GM21360 (cell line): ENCODE data around the gene KCNAB3.
A peak's percentile ranks its signal among the peaks of the same experiment; 100 is the strongest.

ENCODE experiments used
- ATAC-seq: cut with Tn5 transposase; IDR thresholded peaks from one replicate; pipeline ENCODE4 v1.9.1; 2021; ENCODE audit warnings: mild to moderate bottlenecking, moderate library complexity; ENCODE audit not compliant: unreplicated experiment

Gene KCNAB3

DNA sequence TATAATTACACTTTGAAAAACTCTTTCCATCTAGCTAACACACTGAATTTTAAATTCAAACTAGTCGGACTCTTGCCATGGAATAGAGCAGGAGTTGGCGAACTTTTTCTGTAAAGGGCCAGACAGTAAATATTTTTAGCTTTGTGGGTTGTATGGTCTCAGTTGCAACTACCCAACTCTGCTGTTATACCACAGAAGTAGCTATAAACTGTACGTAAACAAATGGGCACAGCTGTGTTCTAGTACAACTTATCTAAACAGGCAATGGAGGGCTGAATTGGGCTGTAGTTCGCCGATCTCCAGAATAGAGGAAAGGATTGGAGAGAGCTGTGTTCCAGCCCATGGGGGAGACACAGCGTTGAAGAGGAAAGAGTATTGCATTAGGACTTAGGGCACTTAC, 11.1 kb upstream of the KCNAB3 start:
- ATAC-seq: no peak

- no peak for ATAC-seq
Measured at GRCh38 chr17:7940034-7940433, 10.4 kb upstream of the KCNAB3 start.

GRCh38 chr17:7935859-7936258, 6.2 kb upstream of the KCNAB3 start:
- no peak for ATAC-seq

DNA sequence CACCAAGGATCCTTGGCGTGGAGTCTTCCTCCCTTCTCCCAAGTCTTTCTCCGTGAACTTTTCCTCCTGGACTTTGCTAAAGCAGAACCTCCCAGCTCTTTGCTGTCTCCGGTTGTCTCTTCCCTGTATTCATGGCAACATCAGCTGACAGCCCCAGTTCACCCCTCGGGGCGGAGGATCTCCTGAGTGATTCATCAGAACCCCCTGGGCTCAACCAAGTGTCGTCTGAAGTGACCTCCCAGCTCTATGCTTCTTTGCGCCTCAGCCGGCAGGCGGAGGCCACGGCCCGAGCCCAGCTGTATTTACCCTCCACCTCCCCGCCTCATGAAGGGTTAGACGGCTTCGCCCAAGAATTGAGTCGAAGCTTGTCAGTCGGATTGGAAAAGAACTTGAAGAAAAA, 3.3 kb upstream of the KCNAB3 start:
- ATAC-seq: no peak

DNA sequence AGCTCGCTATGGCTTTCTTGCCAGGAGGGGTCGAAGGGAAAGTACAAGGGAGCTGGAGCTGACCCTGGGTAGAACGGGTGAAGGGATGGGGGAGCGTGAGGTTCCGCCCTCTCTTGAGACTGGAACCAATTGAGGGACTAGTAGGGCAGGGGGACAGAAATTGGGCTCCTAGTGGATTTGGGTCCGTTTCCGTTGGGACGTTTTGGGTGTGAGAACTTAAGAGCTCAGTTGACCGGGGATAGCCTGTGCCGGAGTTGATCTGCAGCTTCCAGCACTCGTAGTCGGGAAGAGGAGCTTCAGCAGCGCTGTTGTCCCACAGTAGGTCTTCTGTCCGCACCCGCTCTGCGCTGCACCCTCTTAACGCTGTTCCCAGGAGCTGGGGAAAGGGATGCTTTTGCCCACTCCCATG, 2.8 kb upstream of the KCNAB3 start:
- no peak for ATAC-seq

DNA sequence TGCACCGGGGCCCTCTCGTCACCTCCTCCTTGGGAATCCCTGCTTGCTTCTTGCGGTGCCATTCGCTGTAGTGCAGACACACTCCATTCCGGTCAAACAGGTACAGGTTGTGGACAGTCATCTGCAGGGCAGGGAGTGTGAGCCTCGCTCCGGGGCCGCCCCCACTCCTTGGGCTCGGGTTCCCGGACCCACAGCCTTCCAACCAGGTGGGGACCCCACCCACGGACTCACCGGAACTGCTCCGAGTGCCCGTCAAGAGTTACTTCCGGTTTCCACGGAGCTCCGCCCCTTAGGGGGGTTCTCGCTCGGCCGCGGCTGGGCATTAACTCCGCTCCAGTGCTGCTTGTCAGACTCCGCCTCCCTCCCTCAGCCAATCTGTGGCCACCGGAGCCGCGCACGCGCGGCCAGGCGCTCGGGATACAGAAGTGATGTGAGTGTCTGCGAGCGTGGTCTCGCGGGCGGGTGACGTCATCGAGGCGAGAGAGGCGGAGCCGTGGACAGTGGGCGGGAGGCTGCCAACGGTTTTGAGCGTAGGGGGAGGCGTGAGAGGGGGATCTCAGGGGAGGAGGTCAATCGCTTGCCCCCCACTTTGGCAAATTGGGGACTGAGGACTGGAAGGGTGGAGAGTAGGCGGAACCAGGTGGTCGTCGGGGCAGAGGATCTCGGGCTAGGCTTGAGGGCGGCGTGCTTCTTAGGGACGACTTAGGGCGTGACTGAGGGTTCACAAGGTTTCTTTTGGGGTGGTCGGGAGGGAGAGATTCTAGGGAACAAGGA, 2.2 kb upstream of the KCNAB3 start, which contains the start of the genes CNTROB and TRAPPC1:
TSS of gene CNTROB (plus strand) at position 498 of the 774 bp plus-strand sequence. CDS start 874 bp downstream, outside the sequence.
TSS of gene TRAPPC1 (minus strand) at position 238 of the 774 bp plus-strand sequence. CDS start at position 121, 117 bp downstream.
- ATAC-seq: peak; percentile 88

GRCh38 chr17:7930841-7931631, 1.4 kb upstream of the KCNAB3 start:
- no peak for ATAC-seq

GRCh38 chr17:7927596-7927995, 2.1 kb downstream of the KCNAB3 start:
- no peak for ATAC-seq

DNA sequence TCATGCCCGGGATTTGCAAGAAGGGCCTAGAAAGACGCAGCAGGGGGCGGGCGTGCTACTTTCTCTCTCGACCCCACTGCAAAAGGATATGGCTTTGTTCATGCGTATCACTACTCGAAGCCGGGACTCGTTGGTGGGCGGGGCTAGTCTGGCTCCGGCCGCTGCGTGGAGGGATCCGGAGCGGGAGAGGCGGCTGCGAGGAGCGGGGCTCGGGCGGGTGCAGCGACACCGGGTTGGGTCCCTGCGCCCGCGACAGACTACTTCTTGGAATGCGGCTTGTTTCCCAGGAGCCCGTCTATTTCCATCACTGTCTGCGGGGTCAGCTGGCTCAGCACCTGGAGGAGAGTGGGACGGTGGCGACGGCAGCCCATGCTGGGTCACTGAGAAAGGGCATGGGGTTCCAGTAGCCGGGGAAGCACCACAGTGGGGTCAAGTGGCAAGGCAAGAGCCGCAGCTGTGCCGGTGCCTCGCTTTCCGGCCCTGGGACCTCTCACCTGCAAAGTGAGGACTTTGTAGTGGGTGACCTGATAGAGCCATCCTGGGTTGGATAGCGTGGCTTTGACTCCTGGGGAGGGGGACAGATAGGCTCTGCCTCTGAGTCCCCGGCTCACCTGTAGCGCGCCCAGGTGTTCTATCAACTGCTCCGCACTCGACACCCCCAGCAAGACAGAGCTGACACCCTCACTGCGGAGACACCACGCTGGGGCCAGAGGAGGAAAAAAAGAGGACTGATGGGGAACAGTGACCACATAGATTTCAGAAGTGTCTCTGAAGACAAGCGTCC, 6.6 kb downstream of the KCNAB3 start:
- no peak for ATAC-seq

- no peak for ATAC-seq
Measured at GRCh38 chr17:7922269-7922844, 7.3 kb downstream of the KCNAB3 start.

- no peak for ATAC-seq
Measured at GRCh38 chr17:7916808-7917207, 12.8 kb downstream of the KCNAB3 start.

GRCh38 chr17:7916385-7916682, 13.3 kb downstream of the KCNAB3 start:
- ATAC-seq: no peak

- ATAC-seq: peak; percentile 79
Measured at GRCh38 chr17:7915611-7916384, 13.9 kb downstream of the KCNAB3 start, which contains the start of gene RNF227. RNF227 (minus strand) TSS chr17:7916289; CDS start chr17:7916195, 94 bp downstream.

DNA sequence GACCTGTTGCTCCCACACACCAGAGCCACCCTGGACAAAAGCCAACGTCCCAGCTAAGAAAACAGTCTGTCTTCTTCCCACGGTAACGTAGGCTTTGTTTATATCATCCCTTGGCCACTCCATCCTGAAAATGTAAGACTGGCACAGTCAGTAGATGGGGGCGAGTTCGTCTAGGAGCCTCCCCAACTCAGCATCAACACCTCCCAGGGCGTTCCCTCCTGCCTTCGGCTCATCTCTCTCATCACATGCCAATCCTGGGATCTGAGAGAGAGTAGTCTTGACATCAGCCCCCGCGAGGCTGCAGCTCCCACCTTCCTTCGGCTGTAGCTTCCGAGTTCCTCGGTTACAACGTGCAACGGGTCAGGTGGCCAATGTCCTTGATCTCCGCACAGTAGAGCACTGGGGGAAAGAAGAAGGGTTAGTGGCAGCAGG, 14.5 kb downstream of the KCNAB3 start:
- no peak for ATAC-seq

- no peak for ATAC-seq
Measured at GRCh38 chr17:7912927-7913524, 16.6 kb downstream of the KCNAB3 start.

GRCh38 chr17:7911116-7911515, 18.5 kb downstream of the KCNAB3 start:
- ATAC-seq: no peak

DNA sequence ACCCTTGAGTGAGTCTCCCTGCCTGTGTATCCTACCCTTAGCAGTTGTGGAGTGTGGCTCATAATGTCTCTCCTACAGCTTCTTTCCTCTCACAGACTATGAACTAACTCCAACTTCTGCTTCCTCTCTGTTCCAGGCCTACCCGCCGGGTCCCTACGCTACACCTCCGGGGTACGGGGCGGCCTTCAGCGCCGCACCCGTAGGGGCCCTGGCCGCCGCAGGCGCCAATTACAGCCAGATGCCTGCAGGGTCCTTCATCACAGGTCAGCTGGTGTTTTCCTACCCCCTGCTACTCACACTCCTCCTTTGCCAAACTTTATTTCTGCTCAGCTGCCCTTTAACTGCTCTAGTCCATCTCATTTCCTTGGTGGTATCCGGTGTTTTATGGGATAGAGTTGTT, 18.9 kb downstream of the KCNAB3 start:
- ATAC-seq: no peak

DNA sequence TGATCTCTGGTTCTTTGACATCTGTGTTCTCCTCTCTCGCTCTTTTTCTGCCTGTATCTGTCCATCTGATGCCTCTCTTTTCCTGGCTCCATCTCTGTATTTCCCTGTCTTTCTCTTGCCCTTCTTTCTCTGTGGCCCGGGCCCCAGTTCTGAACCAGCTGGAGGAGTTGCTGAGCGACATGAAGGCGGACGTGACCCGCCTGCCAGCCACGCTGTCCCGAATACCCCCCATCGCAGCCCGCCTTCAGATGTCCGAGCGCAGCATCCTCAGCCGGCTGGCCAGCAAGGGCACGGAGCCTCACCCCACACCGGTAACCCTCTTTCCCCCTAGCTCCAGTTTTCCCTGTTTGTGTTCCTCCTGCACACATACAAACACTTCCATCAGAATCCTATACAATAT, 19.4 kb downstream of the KCNAB3 start:
- ATAC-seq: no peak

- no peak for ATAC-seq
Measured at GRCh38 chr17:7909089-7909488, 20.6 kb downstream of the KCNAB3 start.
